DMS 273 treated with DMSO at 0.1 percent for 48 hours (cell line): ENCODE results near the gene GALNT15.

ENCODE experiments used
- DNase-seq: peaks from one replicate; lab custom pipeline; 2025; lab: John Stamatoyannopoulos, UW

The GALNT15 gene

DNA sequence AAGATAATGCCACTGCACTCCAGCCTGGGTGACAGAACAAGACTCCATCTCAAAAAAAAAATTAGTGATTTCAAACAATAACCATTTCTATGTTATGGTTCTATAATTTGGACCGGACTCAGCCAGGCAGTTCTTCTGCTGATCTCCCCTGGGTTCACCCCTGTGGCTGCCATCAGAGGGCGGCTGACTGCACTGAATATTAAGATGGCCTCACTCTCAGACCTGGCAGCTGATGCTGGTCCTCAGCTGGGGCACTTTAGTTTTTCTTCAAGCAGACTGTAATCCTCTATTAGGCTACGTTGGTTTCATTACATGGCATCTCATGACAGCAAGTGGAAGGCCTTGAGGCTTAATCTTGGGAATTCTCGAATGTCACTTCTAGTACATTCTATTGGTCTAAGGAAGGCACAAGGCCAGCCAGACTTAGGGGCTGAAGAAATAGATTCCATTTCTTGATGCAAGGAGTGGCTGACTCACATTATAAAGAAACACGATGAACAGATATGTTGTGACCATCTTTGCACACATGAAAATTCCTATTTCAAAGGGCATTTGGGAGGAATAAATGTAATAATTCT lies 12.8 kb downstream of the GALNT15 start:
- DNase-seq = no peak

DNA sequence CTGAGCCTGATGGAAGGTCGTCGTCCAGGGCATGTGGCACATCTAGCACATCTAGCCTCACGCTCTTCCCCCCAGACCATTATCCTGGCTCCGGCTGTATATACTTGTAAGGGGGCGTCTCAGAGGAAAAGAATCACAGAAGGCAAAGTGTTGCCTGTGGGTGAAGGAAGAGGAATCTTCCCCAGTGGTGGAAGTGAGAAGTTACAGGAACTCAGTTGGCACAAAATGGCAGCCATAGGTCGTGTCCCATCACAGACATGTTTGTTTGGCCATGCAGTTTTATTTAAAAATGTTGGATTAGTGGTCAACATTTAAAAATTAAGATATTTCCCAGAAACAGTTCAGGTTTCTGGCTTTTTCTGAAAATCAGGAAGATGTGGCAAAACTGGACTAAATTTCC lies 13.6 kb downstream of the GALNT15 start:
- no peak for DNase-seq

DNA sequence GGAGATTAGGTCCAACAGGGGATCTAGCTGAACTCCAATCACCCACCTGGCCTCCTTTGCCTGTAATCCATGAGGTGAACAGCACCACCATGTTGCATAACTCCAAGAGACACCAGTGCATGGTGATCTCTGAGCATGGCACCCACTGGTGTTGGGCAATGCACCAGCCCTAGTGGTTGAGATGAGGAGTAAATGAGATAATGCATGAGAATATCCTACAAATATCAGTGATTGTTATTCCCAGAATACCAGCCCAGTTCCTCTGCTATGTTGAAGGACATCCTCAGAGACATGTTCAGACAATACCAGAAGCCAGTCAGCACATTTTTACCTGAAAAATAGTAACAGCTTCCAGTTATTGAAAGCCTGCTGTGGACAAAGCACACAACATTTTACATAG lies 14.7 kb downstream of the GALNT15 start:
- DNase-seq = no peak

DNA sequence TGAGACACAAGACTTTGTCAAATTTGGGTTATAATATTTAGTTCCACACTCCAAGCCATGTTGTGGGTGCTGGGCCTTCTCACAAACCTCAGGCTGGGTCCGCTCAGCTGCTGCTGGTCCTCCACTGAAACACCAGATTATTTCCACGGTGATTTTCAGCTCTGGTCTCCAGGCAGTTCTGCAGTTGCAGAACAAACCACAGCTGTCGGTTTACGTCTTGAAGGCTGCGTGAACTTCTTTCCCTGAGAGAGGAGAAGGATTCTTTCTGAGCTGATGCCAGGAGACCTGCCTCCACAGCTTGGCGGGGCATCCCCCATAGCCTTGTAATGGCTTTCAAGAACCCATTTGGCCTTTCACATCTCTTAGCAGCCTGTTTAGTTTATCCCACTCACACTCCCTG lies 16.2 kb downstream of the GALNT15 start:
- DNase-seq = no peak

DNA sequence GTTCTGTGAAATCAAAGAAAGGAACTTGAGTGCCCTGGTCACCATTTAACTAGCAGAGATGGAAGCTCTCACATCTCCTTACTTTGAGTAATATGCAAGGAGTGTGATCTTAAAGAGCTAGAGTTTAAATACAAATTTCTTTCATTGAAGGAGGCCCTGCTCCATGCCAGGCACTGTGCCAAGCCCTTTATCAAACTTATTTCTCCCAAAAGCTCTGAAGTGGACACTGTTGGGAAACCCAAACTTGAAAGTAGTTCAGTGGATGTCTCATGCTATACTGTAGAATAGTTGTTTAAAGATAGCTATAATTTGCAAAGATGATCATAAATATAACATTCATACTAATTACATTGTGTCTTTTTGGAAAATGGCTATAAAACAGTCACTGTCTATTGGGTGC lies 17.1 kb downstream of the GALNT15 start:
- DNase-seq = no peak

DNA sequence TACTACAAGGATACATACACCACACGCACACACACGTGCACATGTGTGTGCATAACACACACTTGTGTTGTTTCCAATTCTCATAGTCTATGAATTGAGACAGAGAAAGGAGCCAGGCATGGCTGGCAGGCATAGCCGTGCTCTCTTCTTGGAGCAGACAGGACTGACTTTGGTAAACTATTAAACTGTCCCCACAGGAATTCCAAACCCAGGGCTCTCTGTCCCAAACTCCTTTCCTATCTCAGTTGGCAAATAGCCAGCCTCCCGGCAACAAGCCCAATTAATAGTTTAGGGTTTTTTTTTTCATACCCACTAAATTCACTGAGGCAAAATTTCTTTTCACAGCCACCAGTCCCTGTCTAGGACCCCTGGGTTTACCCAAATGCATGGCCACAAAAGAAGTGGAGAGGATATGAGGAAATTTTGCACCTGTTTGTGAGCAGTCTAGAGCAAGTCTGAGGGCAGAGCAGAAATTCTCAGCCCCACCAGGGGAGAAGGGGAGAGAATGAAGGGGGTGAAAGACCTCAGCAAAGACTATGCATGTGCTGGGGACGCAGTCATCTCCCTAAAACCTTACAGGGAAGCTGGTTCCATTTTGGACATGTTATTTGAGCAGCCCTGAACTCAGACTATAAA lies 17.8 kb downstream of the GALNT15 start:
- no peak for DNase-seq

DNA sequence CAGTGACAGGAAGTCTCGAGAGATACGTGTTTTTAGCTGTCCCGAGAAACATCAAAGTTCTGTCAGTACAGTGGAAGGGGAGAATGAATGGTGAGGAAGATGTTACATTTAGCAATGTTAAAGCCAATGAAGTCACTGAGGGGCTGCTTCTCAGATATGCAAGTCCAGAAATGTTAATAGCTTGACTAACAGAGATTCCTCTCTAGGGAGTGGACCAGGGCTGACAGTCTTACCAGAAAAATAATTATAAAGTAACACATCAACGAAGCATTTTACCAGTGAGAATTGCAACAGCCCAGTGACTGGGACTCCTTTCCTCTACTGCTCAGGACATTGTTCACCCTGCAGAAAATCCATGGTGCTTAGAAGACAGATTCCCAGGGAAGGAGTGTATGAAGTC lies 23.9 kb downstream of the GALNT15 start:
- DNase-seq = no peak

DNA sequence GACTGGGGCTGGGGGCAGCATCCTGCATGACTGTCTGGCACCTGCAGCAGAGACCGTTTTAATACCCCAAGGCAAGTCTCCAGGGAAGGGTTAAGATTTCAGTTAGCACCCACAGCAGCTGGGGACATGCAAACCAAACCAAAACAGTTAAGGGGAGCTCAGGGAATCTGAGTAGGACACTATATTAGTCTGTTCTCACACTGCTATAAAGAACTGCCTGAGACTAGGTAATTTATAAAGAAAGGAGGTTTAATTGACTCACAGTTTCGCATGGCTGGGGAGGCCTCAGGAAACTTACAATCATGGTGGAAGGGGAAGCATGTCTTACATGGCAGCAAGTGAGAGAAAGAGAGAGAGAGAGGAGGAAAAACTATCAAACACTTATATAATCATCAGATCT lies 25.3 kb downstream of the GALNT15 start:
- DNase-seq = no peak

DNA sequence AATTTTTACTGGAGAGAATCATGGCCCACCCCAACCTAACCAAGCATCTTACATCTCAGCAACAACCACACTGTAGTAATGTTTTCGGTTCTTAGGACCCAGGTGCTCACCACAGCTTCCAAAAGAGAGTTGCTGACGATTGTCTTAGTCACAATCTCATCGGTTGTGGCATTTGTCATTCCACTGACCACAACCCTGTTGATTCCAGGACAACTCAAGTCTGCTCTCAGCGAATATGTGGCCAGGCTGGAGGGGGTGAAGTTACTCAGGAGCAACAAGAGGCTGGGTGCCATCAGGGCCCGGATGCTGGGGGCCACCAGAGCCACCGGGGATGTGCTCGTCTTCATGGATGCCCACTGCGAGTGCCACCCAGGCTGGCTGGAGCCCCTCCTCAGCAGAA lies 25.9 kb downstream of the GALNT15 start:
- DNase-seq = no peak

DNA sequence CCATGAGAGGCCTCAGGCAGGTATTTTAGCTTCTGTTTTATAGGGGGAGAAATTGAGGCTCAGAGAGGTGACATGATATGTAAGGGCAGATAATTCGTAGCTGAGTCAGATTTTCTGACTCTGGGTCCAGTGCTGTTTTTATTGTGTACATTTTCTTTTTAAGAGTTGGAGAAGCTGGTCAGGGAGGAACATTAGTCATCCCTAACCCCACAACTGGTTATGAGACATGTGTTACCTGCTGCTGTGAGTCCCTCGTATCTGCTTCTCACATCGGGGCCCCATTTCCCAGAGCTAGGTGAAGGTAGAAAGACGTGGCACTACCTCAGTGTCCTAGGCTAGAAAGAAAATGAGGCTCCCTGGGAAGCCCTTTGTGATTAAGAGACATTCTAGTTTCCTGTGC lies 28.6 kb downstream of the GALNT15 start:
- no peak for DNase-seq

DNA sequence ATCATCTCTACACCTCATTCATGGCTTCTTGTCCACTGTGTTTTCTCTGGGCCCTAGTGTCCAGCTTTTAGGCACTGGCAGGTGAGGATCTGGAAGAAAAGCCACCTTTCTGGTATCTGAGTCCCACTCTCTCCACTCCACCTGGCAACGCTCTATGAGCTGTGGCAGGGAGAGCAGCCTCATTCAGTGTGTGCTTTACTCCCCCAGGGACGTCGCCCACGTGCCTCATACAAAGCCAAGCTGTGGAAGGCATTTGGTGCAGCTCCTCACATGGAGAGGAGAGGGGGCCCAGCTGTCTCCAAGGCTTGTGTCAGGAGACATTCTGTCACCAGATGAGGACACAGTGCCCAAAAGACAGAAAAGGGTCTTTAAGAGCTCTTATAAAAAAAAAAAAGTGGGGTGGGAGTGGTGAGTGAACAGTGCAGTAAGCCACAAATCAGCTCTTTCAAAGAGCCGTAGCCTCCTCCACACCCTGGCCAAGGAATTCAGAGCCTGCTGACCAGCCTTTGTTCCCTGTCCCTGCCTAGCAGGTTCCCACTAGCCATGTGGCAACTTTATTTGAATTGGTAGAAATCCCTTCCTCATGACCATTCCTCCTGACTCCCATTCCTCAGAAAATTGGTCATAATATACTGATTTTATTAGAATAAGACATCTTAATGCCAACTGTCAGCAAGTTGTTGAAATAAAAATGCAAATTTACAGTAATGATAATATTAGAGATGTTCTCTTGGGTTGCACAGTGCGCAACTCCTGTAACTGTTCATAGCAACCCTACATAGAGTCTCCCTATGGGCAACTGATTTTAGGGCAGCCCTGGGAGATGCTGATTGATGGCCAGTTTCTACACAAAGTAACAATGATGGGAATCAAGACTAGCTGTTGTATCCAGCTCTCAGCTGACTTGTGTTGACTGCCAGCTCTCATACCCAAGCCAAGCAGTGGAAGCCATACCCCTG lies 29.5 kb downstream of the GALNT15 start:
- DNase-seq = no peak

DNA sequence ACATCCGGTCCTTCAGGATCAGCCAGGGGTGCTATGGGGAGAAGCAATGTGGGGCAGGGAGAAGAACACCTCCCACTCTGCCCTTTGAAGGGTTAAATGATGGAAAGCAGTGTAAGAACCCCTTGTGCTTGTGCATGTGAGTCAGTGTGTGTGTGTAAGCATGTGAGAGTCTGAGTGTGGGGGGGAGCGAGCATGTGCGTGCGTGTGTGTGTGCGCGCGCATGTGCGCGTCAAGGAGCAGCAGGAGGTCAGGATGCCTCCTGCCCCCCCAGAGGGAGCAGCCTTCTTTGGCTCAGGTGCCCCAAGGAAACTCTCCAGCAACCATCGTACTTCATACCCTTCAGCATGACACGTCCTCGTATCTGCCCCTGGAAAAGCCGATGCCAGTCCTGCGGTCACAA lies 30.3 kb downstream of the GALNT15 start:
- DNase-seq = no peak

DNA sequence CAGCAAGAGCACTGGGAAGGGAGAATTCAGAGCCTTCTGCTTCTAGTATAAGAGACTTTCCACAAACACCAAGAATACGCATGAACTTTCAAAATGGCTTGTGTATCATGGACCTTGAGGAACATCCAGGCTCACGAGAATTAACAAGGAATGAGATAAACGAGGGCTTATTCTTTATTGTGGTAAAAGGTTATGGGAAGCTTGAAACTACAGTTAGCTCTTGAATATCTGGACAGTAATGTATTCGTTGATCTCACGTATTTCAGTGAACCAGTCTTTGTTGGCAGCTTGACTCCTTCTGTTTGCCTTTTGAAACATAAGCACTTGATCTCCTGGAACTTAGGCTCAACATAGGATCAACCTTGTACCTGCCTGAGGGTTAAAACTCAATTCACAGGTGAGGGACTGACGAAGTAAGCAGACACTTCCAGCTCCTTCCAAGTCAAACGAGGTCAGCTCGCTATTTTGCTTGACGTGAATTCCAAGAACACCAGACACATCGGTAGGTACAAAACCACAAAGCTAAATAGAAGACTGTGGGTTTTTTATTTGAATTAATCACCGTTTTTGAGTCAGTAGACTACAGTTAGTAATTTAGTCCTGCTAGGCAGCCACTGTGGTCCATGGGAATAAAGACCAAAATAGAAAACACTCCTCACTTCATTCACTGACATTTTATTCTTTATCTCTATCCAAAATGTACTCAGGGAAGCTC lies 30.8 kb downstream of the GALNT15 start:
- DNase-seq = no peak

DNA sequence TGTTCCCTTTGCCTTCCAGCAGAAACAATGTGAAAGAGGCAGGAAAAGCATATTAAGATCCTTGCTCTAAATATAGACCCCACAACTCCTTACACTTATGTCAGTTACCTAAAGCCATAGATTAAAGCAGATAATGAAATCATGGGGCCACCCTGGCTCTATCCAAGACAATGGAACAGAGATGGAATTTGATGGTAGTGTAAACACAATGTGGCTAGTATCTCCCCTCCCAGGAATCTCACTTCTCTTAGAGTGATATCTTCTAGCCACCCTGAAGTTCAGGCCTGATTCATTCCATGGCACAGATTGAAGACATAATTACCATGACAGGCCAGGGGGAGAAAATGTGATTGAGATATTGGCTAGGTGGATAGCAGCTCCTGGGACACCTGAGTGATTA lies 32.6 kb downstream of the GALNT15 start:
- DNase-seq = no peak

DNA sequence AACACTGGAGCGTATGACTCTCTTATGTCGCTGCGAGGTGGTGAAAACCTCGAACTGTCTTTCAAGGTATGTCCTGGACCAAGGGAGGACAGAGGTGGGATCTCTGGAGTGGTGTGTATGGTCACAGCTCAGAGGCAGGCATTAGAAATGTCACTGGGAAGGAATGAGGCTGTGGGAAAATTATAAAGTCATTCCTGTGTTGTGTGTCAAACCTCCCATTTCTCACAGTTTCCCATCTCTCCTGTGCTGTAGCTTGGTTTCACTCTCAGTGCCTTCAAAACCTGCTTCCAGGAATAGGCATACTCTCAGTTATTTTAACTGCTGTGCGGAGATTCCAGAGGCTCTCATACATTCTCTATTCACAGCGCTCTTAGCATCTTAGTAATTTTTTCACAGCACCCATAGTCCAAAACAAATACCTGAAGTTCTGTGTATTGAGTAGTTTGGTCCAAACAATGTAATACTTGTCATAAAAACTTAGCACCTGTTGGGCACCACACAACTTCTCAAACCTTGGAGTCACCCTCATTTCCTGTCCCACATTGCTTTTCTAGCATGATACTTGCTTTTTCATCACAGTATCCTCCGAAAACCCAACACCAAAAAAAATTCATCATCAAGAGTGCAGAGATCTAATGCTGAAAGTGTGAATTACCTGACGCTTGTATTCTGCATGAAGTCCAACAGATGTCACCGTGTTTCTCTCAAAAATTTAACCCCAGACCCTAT lies 36.9 kb downstream of the GALNT15 start:
- no peak for DNase-seq

DNA sequence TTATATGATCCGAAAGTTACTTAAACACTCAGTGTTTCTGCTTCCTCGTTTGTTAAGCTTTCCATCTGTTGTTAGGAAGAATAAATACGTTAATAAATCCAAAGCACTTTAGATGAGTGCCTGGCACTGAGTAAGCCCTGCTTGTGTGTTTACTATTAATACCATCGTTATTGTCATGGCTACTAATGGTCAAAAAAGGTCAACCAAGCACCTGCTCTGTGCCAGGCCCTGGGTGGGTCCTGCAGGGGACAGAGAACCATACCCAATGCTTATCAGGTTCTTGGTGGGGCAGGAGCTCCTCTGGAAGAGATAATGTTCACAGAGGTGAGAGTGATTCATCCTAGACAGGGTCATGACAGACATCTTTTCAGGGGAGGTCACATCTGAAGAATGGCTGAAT lies 39.9 kb downstream of the GALNT15 start:
- no peak for DNase-seq

DNA sequence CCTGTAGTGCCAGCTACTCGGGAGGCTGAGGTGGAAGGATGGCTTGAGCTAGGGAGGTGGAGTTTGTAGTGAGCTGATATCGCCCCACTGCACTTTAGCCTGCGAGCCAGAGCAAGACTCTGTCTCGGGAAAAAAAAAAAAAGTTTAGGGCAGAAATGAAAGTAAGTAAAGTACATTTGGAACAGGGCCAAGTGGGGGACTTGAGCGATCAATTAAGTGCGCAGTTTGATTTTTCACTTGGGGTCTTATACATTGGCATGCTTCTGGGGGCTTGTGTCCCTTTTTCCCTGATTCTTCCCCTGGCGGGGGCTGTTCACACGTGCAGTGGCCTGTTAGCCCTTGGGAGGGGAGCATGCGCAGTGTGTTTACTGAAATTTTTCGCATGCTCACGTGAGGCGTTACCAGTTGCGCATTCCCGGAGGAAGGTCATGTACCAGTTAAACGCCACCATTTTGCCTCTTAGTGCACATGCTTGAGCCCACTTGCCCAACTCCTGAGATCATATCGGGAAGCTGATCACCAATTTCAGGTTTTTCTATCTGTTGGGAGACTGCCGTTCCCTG lies 42.0 kb downstream of the GALNT15 start:
- no peak for DNase-seq

DNA sequence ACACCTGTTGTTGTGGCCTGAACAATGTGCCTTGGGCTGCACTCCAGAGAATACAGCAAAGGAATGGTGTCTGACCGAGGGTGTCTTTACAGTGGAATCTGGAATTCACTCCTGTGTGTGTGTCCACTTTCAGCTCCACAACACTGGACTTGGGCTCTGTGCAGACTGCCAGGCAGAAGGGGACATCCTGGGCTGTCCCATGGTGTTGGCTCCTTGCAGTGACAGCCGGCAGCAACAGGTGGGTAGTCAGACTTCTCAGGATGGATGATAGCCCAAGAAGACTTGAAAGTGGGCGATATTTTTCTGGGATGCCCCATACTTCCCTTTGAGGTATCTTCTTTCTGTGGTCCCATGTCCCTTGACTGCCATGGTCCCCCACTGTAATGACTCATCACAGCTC lies 45.3 kb downstream of the GALNT15 start:
- no peak for DNase-seq

DNA sequence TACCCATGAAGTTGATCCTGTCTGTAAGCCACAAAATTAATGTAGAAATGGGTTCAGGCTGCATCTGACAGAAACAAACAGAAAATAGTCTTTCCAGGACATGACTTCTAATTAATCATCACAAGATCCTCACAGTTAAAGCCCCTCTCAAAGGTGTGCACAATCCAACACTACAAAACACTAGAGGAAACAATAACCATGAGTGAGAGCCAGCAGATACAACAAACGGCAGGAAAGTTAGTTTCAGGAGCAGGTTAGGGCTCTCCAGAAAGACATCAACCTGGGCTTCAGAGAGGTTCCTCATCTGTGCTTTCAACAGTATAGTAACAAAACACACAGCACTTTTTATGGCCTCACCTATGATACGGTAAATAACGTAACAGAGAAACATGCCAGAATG lies 47.5 kb downstream of the GALNT15 start:
- DNase-seq = no peak

DNA sequence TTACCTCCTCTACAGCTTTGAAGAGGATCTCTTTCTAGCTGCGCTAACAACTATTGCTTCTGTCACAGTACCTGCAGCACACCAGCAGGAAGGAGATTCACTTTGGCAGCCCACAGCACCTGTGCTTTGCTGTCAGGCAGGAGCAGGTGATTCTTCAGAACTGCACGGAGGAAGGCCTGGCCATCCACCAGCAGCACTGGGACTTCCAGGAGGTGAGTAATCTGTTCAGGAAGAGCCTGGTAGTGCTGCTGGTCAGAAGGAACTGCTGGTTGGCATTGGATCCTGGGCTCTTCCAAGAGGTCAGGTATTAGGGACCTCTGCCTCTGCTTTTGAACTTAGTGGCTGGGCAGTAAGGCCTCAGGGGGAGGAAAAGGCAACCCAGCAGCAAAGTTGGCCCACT lies 48.1 kb downstream of the GALNT15 start:
- DNase-seq = no peak

DNA sequence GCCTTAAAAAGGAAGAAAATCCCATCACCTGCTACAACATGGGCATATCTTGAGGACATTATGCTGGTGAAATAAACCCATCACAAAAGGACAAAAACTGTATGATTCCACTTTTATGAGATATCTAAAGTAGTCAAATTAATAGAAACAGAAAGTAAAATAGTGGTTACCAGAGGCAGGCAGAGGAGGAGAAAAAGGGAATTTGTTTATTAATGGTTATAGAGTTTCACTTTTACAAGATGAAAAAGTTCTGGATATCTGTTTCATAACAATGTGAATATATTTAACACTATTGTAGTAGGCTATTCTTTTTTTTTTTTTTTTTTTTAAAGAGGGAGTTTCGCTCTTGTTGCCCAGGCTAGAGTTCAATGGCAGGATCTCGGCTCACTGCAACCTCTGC lies 49.8 kb downstream of the GALNT15 start:
- DNase-seq = no peak

DNA sequence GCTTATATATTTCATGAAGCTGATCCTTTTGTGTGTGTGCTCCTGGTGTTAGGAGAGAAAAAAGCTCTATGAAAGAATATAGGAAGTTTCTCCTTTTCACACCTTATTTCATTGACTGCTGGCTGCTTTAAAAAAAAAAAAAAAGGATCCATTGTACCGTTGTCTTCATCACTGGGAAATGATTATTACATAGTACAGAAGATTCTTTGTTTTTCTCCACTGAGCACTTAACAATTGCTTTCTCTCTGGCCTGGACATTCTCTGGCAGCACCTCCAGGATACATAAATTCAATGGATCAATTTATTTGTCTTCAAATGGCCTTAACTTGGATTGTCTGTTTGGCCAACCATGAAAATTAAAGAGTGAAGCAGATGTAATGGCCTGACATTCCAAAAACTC lies 53.1 kb downstream of the GALNT15 start:
- DNase-seq = no peak
